Cardiac fibroblast (primary cell): ENCODE results near the gene OR2T6.
"Not testable (repeated sequence)": the region's sequence is repeated elsewhere in the genome, so short reads cannot be mapped to it uniquely, and the experiment has no call there.

Source experiments
- DNase-seq, 2 donors: peaks; one replicate each; pipeline versions ENCODE4 v3.0.0 to v3.0.0-alpha.2; 2010; ENCODE audit warnings: low read depth in 2 of 2
- H3K4me3 ChIP-seq, 2 donors: replicated peaks in 1 of 2; 1 replicate in 1 of 2; 2 replicates in 1 of 2; pipeline ENCODE4 v1.5.1; 2011; ENCODE audit warnings: low read depth in 2 of 2, low read length in 2 of 2, mild to moderate bottlenecking in 2 of 2, moderate library complexity in 1 of 2
- CTCF ChIP-seq: IDR thresholded peaks from one replicate; pipeline ENCODE4 v1.5.1; 2011; ENCODE audit warnings: low read depth, mild to moderate bottlenecking, low read length, inconsistent platforms

Gene OR2T6

GRCh38 chr1:248406721-248407692, 31.5 kb downstream of the OR2T6 start:
- no peak overlapping the region for H3K4me3 ChIP-seq
- no peak for DNase-seq
- TF ChIP-seq CTCF, result no peak

GRCh38 chr1:248416226-248416625, 40.7 kb downstream of the OR2T6 start:
- H3K4me3 ChIP-seq, result no peak overlapping the region
- DNase-seq, result no peak
- no peak for TF ChIP-seq CTCF

GRCh38 chr1:248417854-248418253, 42.3 kb downstream of the OR2T6 start:
- no peak for DNase-seq
- no peak for TF ChIP-seq CTCF
- H3K4me3 ChIP-seq, result no peak overlapping the region

- peak in 1 of 2 donors; percentile 16 for DNase-seq
- no peak for TF ChIP-seq CTCF
- H3K4me3 ChIP-seq, result no peak overlapping the region
These were observed 45.8 kb downstream of the OR2T6 start for GRCh38 chr1:248421384-248421783.

- H3K4me3 ChIP-seq, DNase-seq: not testable (repeated sequence)
These were observed 52.1 kb downstream of the OR2T6 start for GRCh38 chr1:248427526-248428191.

- not testable (repeated sequence) for H3K4me3 ChIP-seq, DNase-seq
These were observed 52.6 kb downstream of the OR2T6 start for GRCh38 chr1:248428192-248428533.

- not testable (repeated sequence) for DNase-seq, H3K4me3 ChIP-seq
These were observed 56.1 kb downstream of the OR2T6 start for GRCh38 chr1:248431683-248432082.

- DNase-seq, H3K4me3 ChIP-seq: not testable (repeated sequence)
These were observed 56.7 kb downstream of the OR2T6 start for GRCh38 chr1:248432201-248432600.

GRCh38 chr1:248433811-248434415, 58.4 kb downstream of the OR2T6 start:
- not testable (repeated sequence) for DNase-seq

GRCh38 chr1:248434913-248435312, 59.4 kb downstream of the OR2T6 start:
- H3K4me3 ChIP-seq, DNase-seq: not testable (repeated sequence)

More at GRCh38 chr1:248433811-248434415, 58.4 kb downstream of the OR2T6 start:
- H3K4me3 ChIP-seq, result not testable (repeated sequence)

- not testable (repeated sequence) for DNase-seq, H3K4me3 ChIP-seq
These were observed 60.8 kb downstream of the OR2T6 start for GRCh38 chr1:248436303-248436702.

GRCh38 chr1:248438668-248439067, 63.1 kb downstream of the OR2T6 start:
- H3K4me3 ChIP-seq, DNase-seq: not testable (repeated sequence)

GRCh38 chr1:248439283-248439682, 63.7 kb downstream of the OR2T6 start:
- not testable (repeated sequence) for DNase-seq, H3K4me3 ChIP-seq
